OCI-LY3 (cell line): ENCODE data around the gene MAP3K2.

Experiments
- CTCF ChIP-seq: fragments of 200-600, 300-600 bp; sonication (generic); IDR thresholded peaks from 2 replicates; pipeline ENCODE4 v1.5.1; 2014; ENCODE audit warnings: antibody characterized with exemption, low read length, low read depth
- EZH2phosphoT487 ChIP-seq: fragments of 200-600 bp; shearing (Covaris generic); IDR thresholded peaks from 2 replicates; pipeline ENCODE4 v1.6.1; 2018; ENCODE audit warnings: antibody characterized with exemption, mixed run types, low read depth

- no peak for TF ChIP-seq CTCF
- TF ChIP-seq EZH2phosphoT487, result no peak
These were observed 13.4 kb upstream of the MAP3K2 start for GRCh38 chr2:127400897-127401756.
